Glomerular endothelial cell (primary cell): ENCODE results near the gene LINGO4. TPM values are rescaled to one million over a fixed set of nuclear protein-coding genes. Genes with fewer than 3 reads are reported as not detected.

Experiments used
- DNase-seq: peaks from one replicate; pipeline ENCODE4 v3.0.0-alpha.2; 2011; ENCODE audit warnings: low read depth, low spot score; ENCODE audit errors: extremely low read depth
- total RNA-seq: library from RNA; depleted of rRNA; stranded (reverse); fragments of >200 nt; gene quantifications from 2 replicates; pipeline ENCODE4 v1.2.3, GENCODE V29; 2015

Gene LINGO4
- total RNA-seq, 1 donor from 2014 or later: not detected

- DNase-seq: no peak
These were observed 29.0 kb upstream of the LINGO4 start for GRCh38 chr1:151834239-151834638.

- DNase-seq: no peak
These were observed 28.1 kb upstream of the LINGO4 start for GRCh38 chr1:151833172-151833900.

- DNase-seq: no peak
These were observed 27.2 kb upstream of the LINGO4 start for GRCh38 chr1:151832318-151832980.

- DNase-seq: no peak
These were observed 26.4 kb upstream of the LINGO4 start, which contains the start of gene RORC for GRCh38 chr1:151831605-151832004. Gene RORC, minus strand, starts transcription at chr1:151831802. Its CDS starts 38 bp downstream, at chr1:151831764.

- DNase-seq: no peak
These were observed 26.0 kb upstream of the LINGO4 start for GRCh38 chr1:151831256-151831591.

- DNase-seq: no peak
These were observed 24.8 kb upstream of the LINGO4 start for GRCh38 chr1:151830055-151830454.

- no peak for DNase-seq
These were observed 24.3 kb upstream of the LINGO4 start for GRCh38 chr1:151829352-151830046.

- no peak for DNase-seq
These were observed 23.7 kb upstream of the LINGO4 start for GRCh38 chr1:151828921-151829320.

GRCh38 chr1:151827853-151828252 is 22.6 kb upstream of the LINGO4 start:
- DNase-seq: no peak

- no peak for DNase-seq
These were observed 20.8 kb upstream of the LINGO4 start for GRCh38 chr1:151825751-151826660.

GRCh38 chr1:151825204-151825603 is 20.0 kb upstream of the LINGO4 start:
- DNase-seq: no peak

GRCh38 chr1:151823175-151823574 is 18.0 kb upstream of the LINGO4 start:
- DNase-seq: no peak

GRCh38 chr1:151822404-151822803 is 17.2 kb upstream of the LINGO4 start:
- no peak for DNase-seq

GRCh38 chr1:151820940-151821339 is 15.7 kb upstream of the LINGO4 start:
- DNase-seq: no peak

- no peak for DNase-seq
These were observed 14.9 kb upstream of the LINGO4 start for GRCh38 chr1:151819976-151820623.

GRCh38 chr1:151819227-151819835 is 14.1 kb upstream of the LINGO4 start:
- DNase-seq: no peak

GRCh38 chr1:151817353-151817730 is 12.1 kb upstream of the LINGO4 start:
- no peak for DNase-seq

- no peak for DNase-seq
These were observed 11.5 kb upstream of the LINGO4 start for GRCh38 chr1:151816548-151817352.

- DNase-seq: no peak
These were observed 10.6 kb upstream of the LINGO4 start for GRCh38 chr1:151815716-151816327.
